H9 (cell line): Measurements from ENCODE around the gene PRKAG2. TPM values are rescaled to one million over a fixed set of nuclear protein-coding genes. Genes with fewer than 3 reads are reported as not detected.
A peak's percentile ranks its signal among the peaks of the same experiment; 100 is the strongest.

ENCODE experiments used
- DNase-seq: peaks from one replicate; pipeline ENCODE4 v3.0.0-alpha.2; 2017
- H2AFZ ChIP-seq: one replicate; pipeline ENCODE4 v1.6.1; 2013; ENCODE audit warnings: mild to moderate bottlenecking, low read length, control low read depth, moderate library complexity
- H2AK5ac ChIP-seq: 2 replicates; pipeline ENCODE4 v1.6.1; 2013; ENCODE audit warnings: low read length, control low read depth, mixed read lengths; ENCODE audit not compliant: insufficient read length
- H2BK120ac ChIP-seq: one replicate; pipeline ENCODE4 v1.6.1; 2013; ENCODE audit warnings: low read depth, mild to moderate bottlenecking, low read length, control low read depth, inconsistent platforms; ENCODE audit not compliant: poor library complexity, severe bottlenecking
- H2BK12ac ChIP-seq: 2 replicates; pipeline ENCODE4 v1.6.1; 2013; ENCODE audit warnings: low read length, control low read depth, mixed read lengths, low read depth; ENCODE audit not compliant: insufficient read length
- H2BK15ac ChIP-seq: 2 replicates; pipeline ENCODE4 v1.6.1; 2013; ENCODE audit warnings: low read depth, low read length, control low read depth
- H2BK20ac ChIP-seq: one replicate; pipeline ENCODE4 v1.6.1; 2013; ENCODE audit warnings: low read depth, mild to moderate bottlenecking, low read length, control low read depth, inconsistent platforms; ENCODE audit not compliant: poor library complexity, severe bottlenecking
- H2BK5ac ChIP-seq: 2 replicates; pipeline ENCODE4 v1.6.1; 2013; ENCODE audit warnings: low read length, control low read depth, mixed read lengths; ENCODE audit not compliant: insufficient read length
- H3K14ac ChIP-seq: 2 replicates; pipeline ENCODE4 v1.6.1; 2013; ENCODE audit warnings: low read length, control low read depth; ENCODE audit not compliant: insufficient read depth
- H3K18ac ChIP-seq: 2 replicates; pipeline ENCODE4 v1.6.1; 2013; ENCODE audit warnings: low read depth, mild to moderate bottlenecking, mixed read lengths, low read length, control low read depth; ENCODE audit not compliant: insufficient read length
- H3K23ac ChIP-seq: 2 replicates; pipeline ENCODE4 v1.6.1; 2013; ENCODE audit warnings: low read length, control low read depth, mixed read lengths, low read depth; ENCODE audit not compliant: insufficient read length
- H3K23me2 ChIP-seq: 2 replicates; pipeline ENCODE4 v1.6.1; 2013; ENCODE audit warnings: low read depth, mild to moderate bottlenecking, mixed read lengths, low read length, control low read depth; ENCODE audit not compliant: insufficient read length, poor library complexity, severe bottlenecking
- H3K27ac ChIP-seq: 2 replicates; pipeline ENCODE4 v1.5.1; 2013; ENCODE audit warnings: low read length, control low read depth, mixed read lengths, low read depth; ENCODE audit not compliant: insufficient read length
- H3K27me3 ChIP-seq: 2 replicates; pipeline ENCODE4 v1.6.1; 2013; ENCODE audit warnings: low read length, control low read depth, inconsistent platforms; ENCODE audit not compliant: insufficient read depth
- H3K4ac ChIP-seq: 2 replicates; pipeline ENCODE4 v1.6.1; 2013; ENCODE audit warnings: low read depth, mild to moderate bottlenecking, control low read depth, inconsistent platforms, low read length, moderate library complexity
- H3K4me1 ChIP-seq: 2 replicates; pipeline ENCODE4 v1.6.1; 2013; ENCODE audit warnings: low read length, control low read depth, inconsistent platforms; ENCODE audit not compliant: insufficient read depth
- H3K4me2 ChIP-seq: 2 replicates; pipeline ENCODE4 v1.6.1; 2013; ENCODE audit warnings: low read length, control low read depth, mixed read lengths; ENCODE audit not compliant: insufficient read length, insufficient read depth
- H3K56ac ChIP-seq: 2 replicates; pipeline ENCODE4 v1.6.1; 2013; ENCODE audit warnings: low read depth, mild to moderate bottlenecking, mixed read lengths, low read length, control low read depth; ENCODE audit not compliant: insufficient read length
- H3K79me1 ChIP-seq: 2 replicates; pipeline ENCODE4 v1.6.1; 2013; ENCODE audit warnings: low read depth, mild to moderate bottlenecking, moderate library complexity, low read length, control low read depth, inconsistent platforms; ENCODE audit not compliant: insufficient read depth, poor library complexity, severe bottlenecking
- H3K79me2 ChIP-seq: 2 replicates; pipeline ENCODE4 v1.6.1; 2013; ENCODE audit warnings: low read length, control low read depth, inconsistent platforms; ENCODE audit not compliant: insufficient read depth
- H3K9ac ChIP-seq: 2 replicates; pipeline ENCODE4 v1.6.1; 2013; ENCODE audit warnings: low read length, control low read depth, mixed read lengths; ENCODE audit not compliant: insufficient read length; ENCODE audit errors: extremely low read depth
- H3K9me3 ChIP-seq: one replicate; pipeline ENCODE4 v1.6.1; 2013; ENCODE audit warnings: low read depth, low read length, inconsistent platforms; ENCODE audit not compliant: control insufficient read depth
- H3T11ph ChIP-seq: one replicate; pipeline ENCODE4 v1.6.1; 2013; ENCODE audit warnings: mild to moderate bottlenecking, low read length, control low read depth, inconsistent platforms
- H4K20me1 ChIP-seq: one replicate; pipeline ENCODE4 v1.6.1; 2013; ENCODE audit not compliant: control insufficient read depth, insufficient read length, insufficient read depth
- H4K5ac ChIP-seq: 2 replicates; pipeline ENCODE4 v1.6.1; 2013; ENCODE audit warnings: low read depth, mild to moderate bottlenecking, mixed read lengths, low read length, control low read depth; ENCODE audit not compliant: insufficient read length
- H4K8ac ChIP-seq: replicated peaks from 2 replicates; pipeline ENCODE4 v1.6.1; 2013; ENCODE audit warnings: low read length, control low read depth, mixed read lengths, low read depth; ENCODE audit not compliant: insufficient read length
- H4K91ac ChIP-seq: 2 replicates; pipeline ENCODE4 v1.6.1; 2013; ENCODE audit warnings: low read depth, mild to moderate bottlenecking, moderate library complexity, mixed read lengths, low read length, control low read depth; ENCODE audit not compliant: insufficient read length
- H3K27ac Mint-ChIP-seq, 3 experiments: 2 replicates in 2 of 3; 3 replicates in 1 of 3; pipeline ENCODE4 v1.8.0; 2020 to 2021; ENCODE audit warnings: mixed read lengths in 3 of 3, mild to moderate bottlenecking in 1 of 3, moderate library complexity in 1 of 3
- H3K27me3 Mint-ChIP-seq: 2 replicates; pipeline ENCODE4 v1.8.0; 2021; ENCODE audit warnings: low read depth, mild to moderate bottlenecking, moderate library complexity, mixed read lengths
- H3K36me3 Mint-ChIP-seq, 3 experiments: 2 replicates in 2 of 3; 3 replicates in 1 of 3; pipeline ENCODE4 v1.8.0; 2020 to 2021; ENCODE audit warnings: low read depth in 3 of 3, mixed read lengths in 3 of 3; ENCODE audit not compliant: insufficient read depth in 1 of 3
- H3K4me1 Mint-ChIP-seq, 2 experiments: 2 replicates each; pipeline ENCODE4 v1.8.0; 2020; ENCODE audit warnings: mixed read lengths in 2 of 2
- H3K4me3 Mint-ChIP-seq, 2 experiments: 2 replicates in 1 of 2; 3 replicates in 1 of 2; pipeline ENCODE4 v1.8.0; 2020 to 2021; ENCODE audit warnings: mild to moderate bottlenecking in 2 of 2, mixed read lengths in 2 of 2, moderate library complexity in 1 of 2
- H3K9me3 Mint-ChIP-seq, 2 experiments: 2 replicates in 1 of 2; 3 replicates in 1 of 2; pipeline ENCODE4 v1.8.0; 2020; ENCODE audit warnings: mild to moderate bottlenecking in 2 of 2, mixed read lengths in 2 of 2, moderate library complexity in 1 of 2
- CTCF ChIP-seq: fragments of 200-600 bp; sonication (generic); conservative IDR thresholded peaks from 3 replicates; pipeline ENCODE4 v1.8.0; 2021; ENCODE audit warnings: antibody characterized with exemption, mild to moderate bottlenecking
- WGBS: extraction: QIAGEN DNeasy Blood & Tissue Kit; methylation state at CpG from one replicate; pipeline ENCODE4 v1.1.7; 2013; ENCODE audit warnings: missing lambda C conversion rate, low lambda C conversion rate, mixed read lengths; ENCODE audit not compliant: insufficient read length; ENCODE audit errors: extremely low coverage; 5-methylcytosine and 5-hydroxymethylcytosine counted together
- total RNA-seq: library from RNA; stranded (reverse); gene quantifications from 2 replicates; pipeline ENCODE4 v1.2.1, GENCODE V29; 2021

Gene PRKAG2
- total RNA-seq, 1 experiment from 2014 or later = 11.8 TPM

- H4K20me1 ChIP-seq = no peaks in the 10 kb centered on the region
- H3K27ac Mint-ChIP-seq = 0 out of 7 replicates have a peak overlapping the region, but pooled peaks of 1 of the 3 experiments have one; percentile 35
- H3K9me3 Mint-ChIP-seq = no peaks in the 10 kb centered on the region
- no peak for DNase-seq
- WGBS = no CpG with 5 or more reads among the region's 14 CpGs
- no peaks in the 10 kb centered on the region for H3K23me2 ChIP-seq
- H2AFZ ChIP-seq = no peak overlapping the region
- H3K4me3 Mint-ChIP-seq = no peak overlapping the region
- H2BK20ac ChIP-seq = no peak overlapping the region
- H4K5ac ChIP-seq = no peak overlapping the region
- H3K4me1 Mint-ChIP-seq = peaks cover 0 to 4% of the 10 kb centered on the region in 2 experiments; a peak in 2 of 4 replicates
- no peaks in the 10 kb centered on the region; a peak in 1 of 7 replicates for H3K36me3 Mint-ChIP-seq
- no peak overlapping the region for H3K27ac ChIP-seq
- no peaks in the 10 kb centered on the region for H3K4me1 ChIP-seq
- no peaks in the 10 kb centered on the region for H3K79me1 ChIP-seq
- H3K27me3 Mint-ChIP-seq = no peaks in the 10 kb centered on the region
- H4K8ac ChIP-seq = no peak overlapping the region
- TF ChIP-seq CTCF = no peak
- no peak overlapping the region for H3K4me2 ChIP-seq
- no peak overlapping the region for H3K9ac ChIP-seq
- peak overlapping the region; percentile 41; the same call in 1 of the 2 replicates for H3K14ac ChIP-seq
- H2BK12ac ChIP-seq = no peak overlapping the region
- no peak overlapping the region for H3K23ac ChIP-seq
- no peak overlapping the region for H3T11ph ChIP-seq
- H3K27me3 ChIP-seq = no peaks in the 10 kb centered on the region
- no peak overlapping the region for H2BK15ac ChIP-seq
- H2BK120ac ChIP-seq = no peak overlapping the region
- no peaks in the 10 kb centered on the region for H3K79me2 ChIP-seq
- no peak overlapping the region for H2AK5ac ChIP-seq
- no peaks in the 10 kb centered on the region for H3K9me3 ChIP-seq
- no peak overlapping the region for H2BK5ac ChIP-seq
- H3K56ac ChIP-seq = no peak overlapping the region
- no peak overlapping the region for H3K4ac ChIP-seq
- H3K18ac ChIP-seq = no peak overlapping the region
- H4K91ac ChIP-seq = no peak overlapping the region
Measured at GRCh38 chr7:151591866-151592265, 285.0 kb downstream of the PRKAG2 start.
